PFSK-1 (cell line): ENCODE data around the gene NT5DC2.

Experiments used
- FOXP2 ChIP-seq: optimal IDR thresholded peaks from 2 replicates; pipeline ENCODE3; 2011; ENCODE audit warnings: borderline replicate concordance, control low read depth, inconsistent platforms; ENCODE audit not compliant: insufficient read depth; ENCODE audit errors: extremely low read length, extremely low read depth
- POLR2AphosphoS5 ChIP-seq: IDR thresholded peaks from 2 replicates; pipeline ENCODE4 v1.6.1; 2012; ENCODE audit warnings: low read depth, mild to moderate bottlenecking, control low read depth, low read length, moderate library complexity
- SIN3A ChIP-seq: IDR thresholded peaks from 2 replicates; pipeline ENCODE4 v1.6.1; 2012; ENCODE audit warnings: mild to moderate bottlenecking, low read length, moderate library complexity, borderline replicate concordance; ENCODE audit not compliant: insufficient read depth
- TAF1 ChIP-seq: IDR thresholded peaks from 2 replicates; pipeline ENCODE4 v1.6.1; 2012; ENCODE audit warnings: low read length, control low read depth, borderline replicate concordance; ENCODE audit not compliant: insufficient read depth
- TF ChIP-seq, protein P1 (sequence below), 2 experiments: IDR thresholded peaks; 2 replicates each; pipeline versions ENCODE4 v1.6.1 to v1.8.0; 2011 to 2012; ENCODE audit warnings: low read depth in 2 of 2, low read length in 2 of 2, control low read depth in 1 of 2, inconsistent platforms in 1 of 2, mild to moderate bottlenecking in 1 of 2, moderate library complexity in 1 of 2; ENCODE audit not compliant: insufficient read depth in 1 of 2

Gene NT5DC2

DNA sequence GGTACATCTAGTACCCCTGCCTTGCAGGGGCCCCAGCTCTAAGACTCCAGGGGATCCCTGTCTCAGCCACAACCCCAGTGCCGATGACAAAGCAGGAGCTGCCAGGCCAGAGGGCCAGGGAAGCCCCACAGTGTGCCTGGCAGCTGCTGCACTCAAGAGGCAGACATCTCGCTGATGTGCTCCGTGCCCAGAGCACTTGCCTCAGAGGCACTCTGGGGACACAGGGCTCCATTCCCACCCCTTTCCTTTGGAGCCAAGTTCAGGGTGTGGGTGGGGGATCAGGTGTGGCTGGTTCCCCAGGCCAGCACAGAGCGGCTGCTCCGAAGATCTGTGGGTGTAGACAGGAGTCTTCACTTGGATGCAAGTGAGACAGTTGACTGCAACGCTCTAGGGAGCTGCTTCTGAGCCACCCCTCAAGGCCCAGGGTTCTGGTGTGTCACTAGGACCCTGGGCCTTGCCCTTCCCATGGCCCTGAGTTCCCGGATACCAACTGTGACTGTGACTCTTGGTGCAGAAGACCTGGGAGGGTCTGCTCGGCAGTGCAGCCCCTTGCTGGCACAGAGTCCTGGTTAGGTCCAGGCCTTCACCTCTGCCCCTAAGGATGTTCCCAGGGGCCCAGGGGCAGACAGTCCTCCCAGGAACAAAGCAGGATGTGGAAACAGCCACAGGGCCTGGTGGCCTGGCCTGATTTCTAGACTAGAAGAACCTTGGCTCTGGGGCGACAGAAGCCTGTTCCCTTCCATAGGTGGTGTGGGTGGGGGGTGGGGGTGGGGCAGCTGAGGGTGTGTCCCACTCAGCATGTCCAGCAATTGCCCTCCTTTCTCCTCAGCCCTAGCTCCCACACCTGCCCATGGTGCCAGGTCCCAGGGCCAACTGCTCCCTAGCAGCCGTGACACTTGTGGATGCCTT is 2.5 kb downstream of the NT5DC2 start:
- no peak for TF ChIP-seq FOXP2
- TF ChIP-seq, protein P1, sequence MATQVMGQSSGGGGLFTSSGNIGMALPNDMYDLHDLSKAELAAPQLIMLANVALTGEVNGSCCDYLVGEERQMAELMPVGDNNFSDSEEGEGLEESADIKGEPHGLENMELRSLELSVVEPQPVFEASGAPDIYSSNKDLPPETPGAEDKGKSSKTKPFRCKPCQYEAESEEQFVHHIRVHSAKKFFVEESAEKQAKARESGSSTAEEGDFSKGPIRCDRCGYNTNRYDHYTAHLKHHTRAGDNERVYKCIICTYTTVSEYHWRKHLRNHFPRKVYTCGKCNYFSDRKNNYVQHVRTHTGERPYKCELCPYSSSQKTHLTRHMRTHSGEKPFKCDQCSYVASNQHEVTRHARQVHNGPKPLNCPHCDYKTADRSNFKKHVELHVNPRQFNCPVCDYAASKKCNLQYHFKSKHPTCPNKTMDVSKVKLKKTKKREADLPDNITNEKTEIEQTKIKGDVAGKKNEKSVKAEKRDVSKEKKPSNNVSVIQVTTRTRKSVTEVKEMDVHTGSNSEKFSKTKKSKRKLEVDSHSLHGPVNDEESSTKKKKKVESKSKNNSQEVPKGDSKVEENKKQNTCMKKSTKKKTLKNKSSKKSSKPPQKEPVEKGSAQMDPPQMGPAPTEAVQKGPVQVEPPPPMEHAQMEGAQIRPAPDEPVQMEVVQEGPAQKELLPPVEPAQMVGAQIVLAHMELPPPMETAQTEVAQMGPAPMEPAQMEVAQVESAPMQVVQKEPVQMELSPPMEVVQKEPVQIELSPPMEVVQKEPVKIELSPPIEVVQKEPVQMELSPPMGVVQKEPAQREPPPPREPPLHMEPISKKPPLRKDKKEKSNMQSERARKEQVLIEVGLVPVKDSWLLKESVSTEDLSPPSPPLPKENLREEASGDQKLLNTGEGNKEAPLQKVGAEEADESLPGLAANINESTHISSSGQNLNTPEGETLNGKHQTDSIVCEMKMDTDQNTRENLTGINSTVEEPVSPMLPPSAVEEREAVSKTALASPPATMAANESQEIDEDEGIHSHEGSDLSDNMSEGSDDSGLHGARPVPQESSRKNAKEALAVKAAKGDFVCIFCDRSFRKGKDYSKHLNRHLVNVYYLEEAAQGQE (IDR thresholded peaks at IDR 0.05; ENCODE audit: insufficient read depth in 1 of 2, low read depth in 2 of 2, low read length in 2 of 2), result no peak
- TF ChIP-seq TAF1, result no peak
- TF ChIP-seq POLR2AphosphoS5, result no peak

DNA sequence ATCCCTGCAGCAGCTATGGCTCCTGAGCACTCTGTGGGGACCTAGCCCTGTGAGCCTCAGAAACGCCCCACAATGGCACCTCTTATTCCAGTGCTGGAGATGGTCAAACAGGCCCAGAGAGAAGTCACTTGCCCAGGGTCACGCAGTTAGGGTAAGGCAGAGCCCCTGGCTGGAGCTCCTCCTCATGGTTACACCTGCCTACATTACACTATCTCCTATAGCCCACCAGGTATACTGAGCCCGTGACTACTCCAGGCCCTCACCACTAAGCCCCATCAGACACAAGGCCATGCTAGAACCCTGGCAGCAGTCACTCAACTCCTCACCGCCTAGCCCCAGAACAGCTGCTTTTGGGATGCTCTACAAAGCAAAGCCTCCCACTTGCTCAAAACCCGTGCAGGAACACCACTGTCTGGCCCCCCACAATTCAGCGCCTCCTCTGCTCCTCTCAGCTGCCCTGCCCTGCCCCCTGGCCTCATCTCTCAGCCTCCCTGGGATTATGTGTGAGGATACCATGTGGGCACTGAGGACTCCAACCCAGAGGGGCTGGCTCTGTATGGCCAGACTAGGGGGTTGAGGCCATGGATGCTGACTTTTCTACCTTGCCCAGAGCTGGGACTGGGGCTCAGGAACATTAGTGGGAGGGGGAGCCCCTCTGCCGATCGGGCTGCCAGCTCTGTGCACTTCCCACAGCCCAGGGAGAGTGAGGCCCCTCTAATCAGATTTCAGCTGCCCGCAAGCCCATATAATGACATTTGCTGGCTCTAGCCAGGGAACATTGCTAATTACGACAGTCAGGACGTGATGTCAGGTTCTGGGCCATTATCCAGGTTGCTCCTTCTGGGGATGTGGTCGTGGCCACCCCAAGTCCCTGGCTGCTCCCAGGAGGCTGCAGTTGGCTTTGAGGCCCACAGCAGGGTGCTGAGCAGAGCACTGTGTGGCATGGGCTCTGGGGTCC is 4.0 kb downstream of the NT5DC2 start:
- TF ChIP-seq TAF1 (no peak), POLR2AphosphoS5 (no peak), FOXP2 (no peak), SIN3A (no peak)
- TF ChIP-seq, protein P1 (IDR thresholded peaks at IDR 0.05; ENCODE audit: insufficient read depth in 1 of 2, low read depth in 2 of 2, low read length in 2 of 2), result no peak

DNA sequence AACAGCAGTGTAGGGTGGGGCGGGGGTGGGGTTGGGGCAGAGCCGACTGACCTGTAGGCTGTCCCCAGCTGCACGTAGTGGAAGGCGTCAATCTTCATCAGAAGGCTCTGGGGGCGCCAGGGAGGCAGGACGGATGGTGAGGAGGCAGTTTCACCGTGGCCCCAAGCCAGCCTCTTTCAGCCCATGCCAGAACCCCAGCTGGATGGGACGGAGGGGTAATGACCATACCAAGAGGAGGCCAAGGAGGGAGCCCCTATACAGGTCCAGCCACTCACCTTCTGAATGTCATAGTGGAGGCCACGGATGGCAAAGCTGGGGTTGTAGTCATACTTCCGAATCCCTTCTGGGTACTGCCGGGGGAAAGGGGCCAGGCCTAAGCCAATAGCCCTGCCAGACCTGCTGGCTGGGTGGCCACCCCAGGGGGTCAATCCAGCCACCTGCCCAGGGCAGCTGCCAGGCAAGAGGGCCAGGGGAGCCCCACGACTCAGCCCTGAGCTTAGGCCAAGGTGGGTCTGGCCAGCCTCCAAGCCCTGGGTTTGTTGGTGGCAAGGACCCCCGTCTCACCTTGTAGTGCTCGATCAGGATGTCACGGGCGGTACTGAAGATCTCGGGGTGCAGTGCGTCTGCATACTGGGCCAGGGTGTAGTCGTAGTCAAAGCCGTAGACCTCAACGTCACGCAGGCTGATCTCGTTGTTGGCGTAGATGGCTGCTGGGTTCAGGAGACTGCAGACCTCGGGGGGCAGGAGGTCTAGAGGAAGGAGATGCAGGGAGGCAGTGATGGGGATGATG is 4.9 kb downstream of the NT5DC2 start:
- TF ChIP-seq SIN3A (no peak), FOXP2 (no peak), TAF1 (no peak)
- TF ChIP-seq, protein P1 (IDR thresholded peaks at IDR 0.05; ENCODE audit: insufficient read depth in 1 of 2, low read depth in 2 of 2, low read length in 2 of 2), result no peak

DNA sequence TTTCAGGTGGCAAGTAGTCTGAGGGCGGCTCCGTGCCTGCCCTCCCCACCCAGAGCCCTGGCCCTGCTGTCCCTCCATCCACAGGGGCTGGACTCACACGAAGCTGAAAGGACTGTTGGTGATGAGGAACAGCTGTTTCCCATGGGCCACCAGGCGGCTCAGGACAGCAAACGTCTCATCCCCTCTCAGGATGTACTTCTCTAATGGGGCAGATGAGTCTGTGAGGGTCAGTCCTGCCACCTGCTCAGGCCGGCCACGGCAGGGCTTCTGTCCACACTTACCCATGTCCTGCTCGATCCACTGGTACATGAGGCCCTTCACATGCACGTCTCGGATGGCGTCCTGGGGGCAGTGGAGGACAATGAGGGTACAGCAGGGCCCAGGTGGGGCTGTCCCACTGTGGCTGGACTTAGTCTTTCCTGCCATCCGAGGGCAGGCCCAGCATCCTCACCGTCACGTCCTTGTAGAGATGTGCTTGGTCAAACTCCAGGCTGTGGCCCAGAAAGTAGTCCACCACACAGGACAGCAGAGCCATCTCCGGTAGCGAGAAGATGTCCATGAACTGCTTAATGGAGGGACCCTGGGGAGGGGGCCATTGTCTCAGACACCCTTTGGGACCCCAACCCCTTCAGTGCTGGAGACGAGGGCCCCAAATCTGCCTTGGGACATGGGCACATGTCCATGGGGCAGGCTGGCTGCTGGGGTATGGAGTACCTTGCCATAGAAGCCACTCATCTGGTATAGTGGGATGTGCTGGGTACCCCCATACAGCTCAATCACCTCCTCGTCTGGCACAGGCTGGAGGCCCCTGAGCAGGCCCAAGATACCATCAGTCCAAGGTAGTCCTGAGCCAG is 5.7 kb downstream of the NT5DC2 start:
- TF ChIP-seq POLR2AphosphoS5 (no peak), SIN3A (no peak), FOXP2 (no peak), TAF1 (no peak)
- TF ChIP-seq, protein P1 (IDR thresholded peaks at IDR 0.05; ENCODE audit: insufficient read depth in 1 of 2, low read depth in 2 of 2, low read length in 2 of 2), result no peak
